ENCODE data around the gene VOPP1. TPM values are rescaled to one million over a fixed set of nuclear protein-coding genes. Genes with fewer than 3 reads are reported as not detected.

Gene VOPP1
- total and polyA plus RNA-seq, 12 donors = 10.2 to 60.7 (median 35.5) TPM

GRCh38 chr7:55449205-55449991 lies 122.9 kb downstream of the VOPP1 start:
- TF ChIP-seq CTCF (IDR thresholded peaks at IDR 0.05) (no peak), POLR2A (IDR thresholded peaks at IDR 0.05) (no peak)
- WGBS, 4 donors = 32 to 49% (median 47%) methylated on average over 36 to 56 of the region's 56 CpGs
- H3K27me3 ChIP-seq = no peaks in the 10 kb centered on the region
- H3K27ac ChIP-seq = no peak overlapping the region
- intact Hi-C loops (cut with DNase I) = no loop called here
- H3K4me3 ChIP-seq = no peak overlapping the region
- no peaks in the 10 kb centered on the region for H3K4me1 ChIP-seq (replicated peaks in 1 of 2)
- H3K36me3 ChIP-seq (replicated peaks in 1 of 2) = no peaks in the 10 kb centered on the region
- H3K9me3 ChIP-seq (replicated peaks in 1 of 3) = no peaks in the 10 kb centered on the region
- no peak for DNase-seq

GRCh38 chr7:55448526-55448925 lies 123.8 kb downstream of the VOPP1 start:
- Histone ChIP-seq H3K4me1 (replicated peaks in 1 of 2) (no peaks in the 10 kb centered on the region), H3K27me3 (no peaks in the 10 kb centered on the region), H3K27ac (no peak overlapping the region), H3K9me3 (replicated peaks in 1 of 3) (no peaks in the 10 kb centered on the region), H3K36me3 (replicated peaks in 1 of 2) (no peaks in the 10 kb centered on the region), H3K4me3 (no peak overlapping the region)
- TF ChIP-seq CTCF (IDR thresholded peaks at IDR 0.05) (no peak), POLR2A (IDR thresholded peaks at IDR 0.05) (no peak)
- no peak for DNase-seq
- intact Hi-C loops (cut with DNase I) = no loop called here
- WGBS, 4 donors = 75 to 85% (median 80%) methylated on average over 18 to 22 of the region's 22 CpGs

GRCh38 chr7:55444786-55445185 lies 127.5 kb downstream of the VOPP1 start:
- no peak for DNase-seq
- no peaks in the 10 kb centered on the region for H3K9me3 ChIP-seq (replicated peaks in 1 of 3)
- no peaks in the 10 kb centered on the region for H3K27me3 ChIP-seq
- WGBS, 4 donors = 48 to 68% (median 54%) methylated on average over 1 of the region's 1 CpG
- no peak overlapping the region for H3K27ac ChIP-seq
- H3K4me1 ChIP-seq (replicated peaks in 1 of 2) = no peaks in the 10 kb centered on the region
- no peaks in the 10 kb centered on the region for H3K36me3 ChIP-seq (replicated peaks in 1 of 2)
- intact Hi-C loops (cut with DNase I) = no loop called here
- TF ChIP-seq CTCF (IDR thresholded peaks at IDR 0.05) (no peak), POLR2A (IDR thresholded peaks at IDR 0.05) (no peak)
- H3K4me3 ChIP-seq = no peak overlapping the region

- DNase-seq = no peak
- H3K4me1 ChIP-seq (replicated peaks in 1 of 2) = no peaks in the 10 kb centered on the region
- H3K4me3 ChIP-seq = no peak overlapping the region
- 73 to 81% (median 78%) methylated on average over 7 of the region's 7 CpGs for WGBS, 4 donors
- H3K27ac ChIP-seq = no peak overlapping the region
- TF ChIP-seq CTCF (IDR thresholded peaks at IDR 0.05) = no peak
- no peak for TF ChIP-seq POLR2A (IDR thresholded peaks at IDR 0.05)
- H3K27me3 ChIP-seq = no peaks in the 10 kb centered on the region
- no peaks in the 10 kb centered on the region for H3K9me3 ChIP-seq (replicated peaks in 1 of 3)
- H3K36me3 ChIP-seq (replicated peaks in 1 of 2) = no peaks in the 10 kb centered on the region
- intact Hi-C loops (cut with DNase I) = no loop called here
Observed at GRCh38 chr7:55441774-55442522, 130.4 kb downstream of the VOPP1 start.
